B cell (primary cell): ENCODE data around the gene FYCO1. TPM values are rescaled to one million over a fixed set of nuclear protein-coding genes. Genes with fewer than 3 reads are reported as not detected.

Experiments used
- ATAC-seq: fragments of 200-7000 bp; cut with Tn5 transposase; one replicate; pipeline ENCODE4 v1.10.0; 2021; ENCODE audit warnings: low read depth, mild to moderate bottlenecking, moderate number of reproducible peaks, moderate library complexity
- CTCF ChIA-PET: fragments of 350-600 bp; sonication (Branson Sonifier 250); formaldehyde crosslinking; loops from one replicate; lab custom pipeline; 2021; ENCODE audit warnings: antibody characterized with exemption, inconsistent platforms; lab: Charles Lee
- POLR2A ChIA-PET: fragments of 350-600 bp; sonication (Branson Sonifier 250); formaldehyde crosslinking; loops from one replicate; lab custom pipeline; 2021; ENCODE audit warnings: antibody characterized with exemption; lab: Charles Lee
- DNase-seq: peaks from one replicate; pipeline ENCODE4 v3.0.0; 2013
- H2AFZ ChIP-seq: 2 replicates; pipeline ENCODE4 v1.6.1; 2012; ENCODE audit warnings: mild to moderate bottlenecking, low read depth, low read length; ENCODE audit not compliant: insufficient read depth, poor library complexity, severe bottlenecking
- H3K27ac ChIP-seq, 2 donors: 1 replicate in 1 of 2; 2 replicates in 1 of 2; pipeline ENCODE4 v1.5.1; 2012 to 2013; ENCODE audit warnings: low read length in 2 of 2, mild to moderate bottlenecking in 2 of 2, moderate library complexity in 1 of 2
- H3K27me3 ChIP-seq, 4 experiments: fragments of 200-600 bp in 1 of 4; sonication (generic) in 1 of 4; replicated peaks in 1 of 4; 1 replicate in 2 of 4; 2 replicates in 2 of 4; pipeline versions ENCODE4 v1.6.1 to v1.7.0; 2013 to 2016; ENCODE audit warnings: low read length in 3 of 4, mild to moderate bottlenecking in 2 of 4, mixed read lengths in 1 of 4, moderate library complexity in 1 of 4; ENCODE audit not compliant: insufficient read depth in 4 of 4, control insufficient read depth in 3 of 4; ENCODE audit errors: control extremely low read depth in 1 of 4
- H3K36me3 ChIP-seq, 2 experiments: replicated peaks in 1 of 2; 1 replicate in 1 of 2; 2 replicates in 1 of 2; pipeline versions ENCODE4 v1.6.1 to v1.7.1; 2013; ENCODE audit warnings: low read length in 1 of 2; ENCODE audit not compliant: insufficient read depth in 2 of 2, control insufficient read depth in 1 of 2; ENCODE audit errors: control extremely low read depth in 1 of 2, extremely low read depth in 1 of 2
- H3K4me1 ChIP-seq, 2 donors: fragments of 200-600 bp in 1 of 2; sonication (generic) in 1 of 2; 1 replicate in 1 of 2; 2 replicates in 1 of 2; pipeline versions ENCODE4 v1.5.1 to v1.6.1; 2013 to 2017; ENCODE audit warnings: low read length in 2 of 2; ENCODE audit not compliant: control insufficient read depth in 2 of 2, insufficient read depth in 2 of 2
- H3K4me2 ChIP-seq: replicated peaks from 2 replicates; pipeline ENCODE3; 2012; ENCODE audit warnings: mild to moderate bottlenecking, low read depth, low read length; ENCODE audit not compliant: poor library complexity, severe bottlenecking
- H3K4me3 ChIP-seq, 5 experiments: fragments of 200-600 bp in 1 of 5; sonication (generic) in 1 of 5; 1 replicate in 3 of 5; 2 replicates in 2 of 5; pipeline versions ENCODE4 v1.5.1 to v1.7.0; 2011 to 2016; ENCODE audit warnings: low read length in 4 of 5, mild to moderate bottlenecking in 4 of 5, low read depth in 2 of 5, control low read depth in 1 of 5, moderate library complexity in 1 of 5; ENCODE audit not compliant: insufficient read depth in 1 of 5; ENCODE audit errors: control extremely low read depth in 1 of 5, extremely low read depth in 1 of 5
- H3K79me2 ChIP-seq: fragments of 200-600 bp; sonication (generic); one replicate; pipeline ENCODE4 v1.6.0; 2016; ENCODE audit warnings: low read length; ENCODE audit not compliant: control insufficient read depth, insufficient read depth
- H3K9ac ChIP-seq: fragments of 200-600 bp; sonication (generic); 2 replicates; pipeline ENCODE4 v1.6.1; 2017; ENCODE audit warnings: mild to moderate bottlenecking, low read length, moderate library complexity
- H3K9me3 ChIP-seq, 3 donors: one replicate each; pipeline versions ENCODE4 v1.6.1 to v1.7.1; 2013; ENCODE audit warnings: low read length in 2 of 3; ENCODE audit not compliant: control insufficient read depth in 2 of 3, insufficient read depth in 1 of 3; ENCODE audit errors: control extremely low read depth in 1 of 3
- H4K20me1 ChIP-seq: 2 replicates; pipeline ENCODE4 v1.6.0; 2012; ENCODE audit warnings: mild to moderate bottlenecking, low read length; ENCODE audit not compliant: insufficient read depth, control insufficient read depth, poor library complexity, severe bottlenecking
- H3K27ac Mint-ChIP-seq: one replicate; pipeline ENCODE4 v1.8.0; 2021; ENCODE audit warnings: mixed read lengths
- H3K27me3 Mint-ChIP-seq: one replicate; pipeline ENCODE4 v1.8.0; 2021; ENCODE audit warnings: mixed read lengths
- H3K4me1 Mint-ChIP-seq: one replicate; pipeline ENCODE4 v1.8.0; 2021; ENCODE audit warnings: mixed read lengths
- H3K4me3 Mint-ChIP-seq: one replicate; pipeline ENCODE4 v1.8.0; 2021; ENCODE audit warnings: mixed read lengths
- H3K9me3 Mint-ChIP-seq: one replicate; pipeline ENCODE4 v1.8.0; 2022; ENCODE audit warnings: mixed read lengths; ENCODE audit not compliant: insufficient read depth
- EZH2 ChIP-seq: IDR thresholded peaks from 2 replicates; pipeline ENCODE4 v1.6.1; 2012; ENCODE audit warnings: borderline replicate concordance, low read depth, mild to moderate bottlenecking, moderate library complexity, low read length; ENCODE audit not compliant: insufficient read depth, poor library complexity, severe bottlenecking
- WGBS: methylation state at CpG from one replicate; pipeline ENCODE4 v1.1.5; 2013; ENCODE audit warnings: missing lambda C conversion rate; ENCODE audit not compliant: insufficient coverage; 5-methylcytosine and 5-hydroxymethylcytosine counted together
- intact Hi-C: fragments of 100-400 bp; cut with micrococcal nuclease; formaldehyde crosslinking; loops from one replicate; pipeline ENCODE4 v1.10.0; 2022
- polyA plus RNA-seq: library from polyadenylated mRNA; depleted of rRNA; stranded (reverse); fragments of >200 nt; gene quantifications from 2 replicates; pipeline ENCODE4 v1.2.3, GENCODE V29; 2012
- total RNA-seq, 2 donors: library from RNA; stranded (reverse); fragments of 120-200 nt in 1 of 2; gene quantifications; 1 replicate in 1 of 2; 2 replicates in 1 of 2; pipeline versions ENCODE4 v1.2.3 to v1.2.4, GENCODE V29; 2013 to 2022
- TF ChIP-seq, protein P1 (sequence below): fragments of 200-600 bp; IDR thresholded peaks from one replicate; pipeline ENCODE4 v1.8.0; 2022; ENCODE audit warnings: antibody characterized with exemption, mild to moderate bottlenecking

Gene FYCO1
- total and polyA plus RNA-seq, 2 donors (not counting 1 experiment from before 2014, with no cell fraction given): 5.4 to 16.7 TPM

- Histone ChIP-seq H3K4me3 (peak overlapping the region in 1 of 5 experiments; percentile 13), H3K36me3 (no peaks in the 10 kb centered on the region), H3K79me2 (no peaks in the 10 kb centered on the region), H3K4me2 (peak overlapping the region; percentile 38), H3K27me3 (no peaks in the 10 kb centered on the region), H3K4me1 (peaks cover 52 to 63% of the 10 kb centered on the region in 2 donors), H2AFZ (peak overlapping the region; percentile 55), H3K9ac (peak overlapping the region; percentile 26), H3K27ac (peak overlapping the region; percentile 6 to 13), H3K9me3 (no peaks in the 10 kb centered on the region), H4K20me1 (no peaks in the 10 kb centered on the region)
- TF ChIP-seq, protein P1, sequence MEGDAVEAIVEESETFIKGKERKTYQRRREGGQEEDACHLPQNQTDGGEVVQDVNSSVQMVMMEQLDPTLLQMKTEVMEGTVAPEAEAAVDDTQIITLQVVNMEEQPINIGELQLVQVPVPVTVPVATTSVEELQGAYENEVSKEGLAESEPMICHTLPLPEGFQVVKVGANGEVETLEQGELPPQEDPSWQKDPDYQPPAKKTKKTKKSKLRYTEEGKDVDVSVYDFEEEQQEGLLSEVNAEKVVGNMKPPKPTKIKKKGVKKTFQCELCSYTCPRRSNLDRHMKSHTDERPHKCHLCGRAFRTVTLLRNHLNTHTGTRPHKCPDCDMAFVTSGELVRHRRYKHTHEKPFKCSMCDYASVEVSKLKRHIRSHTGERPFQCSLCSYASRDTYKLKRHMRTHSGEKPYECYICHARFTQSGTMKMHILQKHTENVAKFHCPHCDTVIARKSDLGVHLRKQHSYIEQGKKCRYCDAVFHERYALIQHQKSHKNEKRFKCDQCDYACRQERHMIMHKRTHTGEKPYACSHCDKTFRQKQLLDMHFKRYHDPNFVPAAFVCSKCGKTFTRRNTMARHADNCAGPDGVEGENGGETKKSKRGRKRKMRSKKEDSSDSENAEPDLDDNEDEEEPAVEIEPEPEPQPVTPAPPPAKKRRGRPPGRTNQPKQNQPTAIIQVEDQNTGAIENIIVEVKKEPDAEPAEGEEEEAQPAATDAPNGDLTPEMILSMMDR: no peak
- TF ChIP-seq EZH2: no peak
- peak; percentile 28 for DNase-seq
- ChIA-PET POLR2A (no interaction called here), CTCF (interaction anchor here (1.4 kb wide), 1 partner anchor 9 kb away, joined by 4 read pairs; no protein-coding TSS in a partner anchor)
- WGBS: no CpG with 5 or more reads among the region's 3 CpGs
- H3K4me1 Mint-ChIP-seq: peaks cover 74% of the 10 kb centered on the region
- no peak for ATAC-seq
- no peaks in the 10 kb centered on the region for H3K9me3 Mint-ChIP-seq
- peak overlapping the region; percentile 72 for H3K4me3 Mint-ChIP-seq
- H3K27ac Mint-ChIP-seq: no peak overlapping the region
- intact Hi-C loops: loop anchor here (5.0 kb wide), 1 partner anchor 48 kb away; the partner anchor contains the start of gene LZTFL1
- no peaks in the 10 kb centered on the region for H3K27me3 Mint-ChIP-seq
Measured at GRCh38 chr3:45890405-45890804, 105.2 kb downstream of the FYCO1 start.

GRCh38 chr3:45889337-45889736 is 106.3 kb downstream of the FYCO1 start:
- ChIA-PET CTCF (interaction anchor here (0.6 to 0.7 kb wide), 4 partner anchors 15 to 547 kb away, joined by 3 to 4 read pairs (median 3); no protein-coding TSS in a partner anchor), POLR2A (interaction anchor here (0.6 kb wide), 1 partner anchor 8 kb away, joined by 4 read pairs; no protein-coding TSS in a partner anchor)
- Histone ChIP-seq H3K27me3 (no peaks in the 10 kb centered on the region), H3K36me3 (no peaks in the 10 kb centered on the region), H3K4me2 (peak overlapping the region; percentile 50), H3K9ac (peak overlapping the region; percentile 35), H2AFZ (no peak overlapping the region), H3K4me1 (peaks cover 48 to 57% of the 10 kb centered on the region in 2 donors), H3K9me3 (no peaks in the 10 kb centered on the region), H3K4me3 (peak overlapping the region in 1 of 5 experiments; percentile 2), H4K20me1 (no peaks in the 10 kb centered on the region), H3K27ac (peak overlapping the region; percentile 21), H3K79me2 (no peaks in the 10 kb centered on the region)
- TF ChIP-seq EZH2: no peak
- TF ChIP-seq, protein P1: no peak
- intact Hi-C loops: no loop called here
- Mint-ChIP-seq H3K27me3 (no peaks in the 10 kb centered on the region), H3K9me3 (no peaks in the 10 kb centered on the region), H3K27ac (no peak overlapping the region), H3K4me1 (peaks cover 65% of the 10 kb centered on the region), H3K4me3 (peak overlapping the region; percentile 8)
- WGBS: no CpG with 5 or more reads among the region's 4 CpGs
- ATAC-seq: peak; percentile 54
- peak; percentile 47 for DNase-seq
